NCI-H2107 treated with DMSO at 0.1 percent for 48 hours (cell line): ENCODE measurements around the gene SFMBT2.
"Not testable (repeated sequence)": the region's sequence is repeated elsewhere in the genome, so short reads cannot be mapped to it uniquely, and the experiment has no call there.

ENCODE experiments used
- DNase-seq: peaks from one replicate; lab custom pipeline; 2025; ENCODE audit not compliant: unreplicated experiment; lab: John Stamatoyannopoulos, UW

SFMBT2 gene

GRCh38 chr10:7403620-7404019, 7.2 kb downstream of the SFMBT2 start:
- no peak for DNase-seq

DNA sequence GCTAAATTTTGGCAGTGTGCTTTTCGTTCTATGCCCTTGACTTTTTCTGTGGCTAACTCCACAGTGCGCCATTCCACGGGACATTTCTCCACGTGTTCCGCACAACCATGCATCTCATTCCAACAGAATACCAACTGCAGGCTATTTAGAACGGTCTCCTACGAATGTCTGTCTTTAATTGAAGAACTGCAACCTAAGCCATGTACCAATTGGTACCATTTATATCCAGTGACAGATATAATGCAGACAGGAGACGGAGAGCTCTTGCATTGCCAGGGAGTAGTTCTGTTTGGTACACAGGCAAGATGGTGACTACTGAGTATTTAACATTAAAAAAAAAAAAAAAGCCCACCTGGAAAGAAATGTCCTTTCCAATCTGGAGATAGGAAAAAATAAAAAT, 9.1 kb downstream of the SFMBT2 start:
- no peak for DNase-seq

DNA sequence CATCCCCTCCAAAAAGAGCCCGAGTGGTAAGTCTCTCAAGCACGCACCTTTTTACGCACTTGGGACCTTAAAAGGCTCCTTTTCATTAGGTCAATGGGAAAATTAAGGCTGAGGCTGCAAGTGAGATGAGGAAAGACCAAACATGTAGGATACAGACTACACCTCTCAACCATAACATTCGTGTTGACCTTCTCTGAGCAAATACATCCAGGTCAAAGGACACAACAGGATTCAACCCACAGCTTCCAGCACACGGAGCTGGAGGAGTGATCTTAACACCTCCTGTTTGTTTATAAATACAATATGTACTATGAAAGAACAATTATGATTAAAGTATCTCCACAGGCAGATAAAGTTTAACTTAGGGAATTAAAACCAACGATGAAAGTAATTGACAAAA, 9.7 kb downstream of the SFMBT2 start:
- DNase-seq = no peak

- no peak for DNase-seq
Measured at GRCh38 chr10:7400068-7400715, 10.6 kb downstream of the SFMBT2 start.

DNA sequence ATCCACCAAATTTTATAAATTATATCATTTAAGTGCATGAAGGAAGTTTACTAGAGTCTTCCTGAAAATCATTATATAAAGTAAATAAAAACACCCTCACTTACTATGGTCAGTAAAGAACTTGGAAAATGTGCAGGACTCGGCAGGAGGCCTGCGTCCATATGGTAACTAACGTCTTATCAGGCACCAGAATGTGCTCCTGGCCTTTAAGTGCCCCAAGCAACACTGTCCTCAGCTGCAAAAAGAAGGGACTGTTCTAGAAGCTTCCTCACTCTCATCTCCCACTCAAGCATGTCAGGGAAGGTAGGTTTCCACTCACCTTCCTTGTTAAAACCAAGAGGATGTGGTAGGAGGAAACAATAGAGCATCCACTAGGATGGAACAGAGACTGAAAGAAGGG, 11.3 kb downstream of the SFMBT2 start:
- DNase-seq = no peak

DNA sequence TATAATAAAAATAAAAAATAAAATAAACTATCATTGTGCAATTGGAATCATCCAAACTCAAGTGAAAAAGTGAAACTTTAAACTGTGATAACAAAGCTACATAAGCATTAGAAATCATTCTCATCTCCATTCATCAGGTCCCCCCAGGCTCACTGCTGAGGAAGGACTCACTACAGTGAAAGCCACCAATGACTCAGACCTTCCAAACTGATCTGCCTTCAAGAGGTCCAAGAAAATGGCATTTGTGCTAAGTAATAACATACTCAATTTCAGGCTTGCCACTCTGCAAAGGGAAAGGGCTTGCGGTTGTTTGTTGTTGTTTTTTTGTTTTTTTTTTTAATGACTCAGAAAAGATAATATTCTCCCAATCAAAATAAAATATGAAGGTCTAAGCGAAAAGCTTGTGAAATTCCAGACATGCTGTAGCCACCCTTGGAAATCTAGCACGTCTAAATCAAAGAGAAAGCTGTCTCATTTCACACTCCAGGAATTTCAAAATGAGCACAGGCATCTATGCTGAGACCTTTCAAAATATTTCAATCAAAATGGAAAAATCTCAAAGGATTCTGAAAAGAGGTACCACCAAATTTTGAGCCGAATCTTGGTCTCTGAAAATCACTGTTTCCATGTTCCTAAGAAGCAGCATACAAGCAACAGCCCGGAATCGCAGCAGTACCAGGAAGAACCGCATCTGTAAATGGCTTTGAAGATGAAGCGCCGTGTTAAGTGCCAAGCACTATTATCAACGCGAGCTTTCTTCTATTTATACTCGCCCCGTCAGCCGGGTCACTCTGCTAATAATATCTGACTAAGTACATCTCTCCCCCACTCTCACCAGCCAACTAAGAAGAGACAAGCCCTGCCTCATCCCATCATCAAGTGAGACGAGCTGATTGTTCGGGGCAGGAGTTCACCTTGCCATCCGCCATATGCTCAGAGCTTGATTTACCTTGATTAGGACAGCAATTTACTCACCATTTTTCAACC, 13.5 kb downstream of the SFMBT2 start:
- DNase-seq = no peak

GRCh38 chr10:7392301-7392700, 18.5 kb downstream of the SFMBT2 start:
- DNase-seq = not testable (repeated sequence)

- no peak for DNase-seq
Measured at GRCh38 chr10:7391748-7392147, 19.1 kb downstream of the SFMBT2 start.

GRCh38 chr10:7390689-7391110, 20.1 kb downstream of the SFMBT2 start:
- not testable (repeated sequence) for DNase-seq

DNA sequence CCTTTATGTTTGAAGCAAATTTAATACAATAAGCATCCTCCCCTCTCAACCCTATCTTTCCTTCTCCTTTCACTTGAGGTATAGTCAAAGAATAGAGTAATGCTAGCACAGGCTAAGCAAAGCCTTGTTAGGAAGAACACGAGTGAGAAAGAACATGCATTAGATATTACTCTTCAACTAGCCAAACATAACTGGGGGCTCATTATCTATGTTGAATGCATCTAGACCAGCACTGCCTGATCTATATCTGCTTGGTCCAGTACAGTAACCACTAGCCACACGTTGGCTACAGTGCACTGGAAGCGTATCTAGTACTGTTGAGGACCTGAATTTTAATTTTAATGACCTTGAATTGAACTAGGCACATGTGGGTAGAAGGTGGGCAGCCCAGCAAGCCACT, 21.0 kb downstream of the SFMBT2 start:
- DNase-seq = no peak

- no peak for DNase-seq
Measured at GRCh38 chr10:7389346-7389745, 21.5 kb downstream of the SFMBT2 start.

DNA sequence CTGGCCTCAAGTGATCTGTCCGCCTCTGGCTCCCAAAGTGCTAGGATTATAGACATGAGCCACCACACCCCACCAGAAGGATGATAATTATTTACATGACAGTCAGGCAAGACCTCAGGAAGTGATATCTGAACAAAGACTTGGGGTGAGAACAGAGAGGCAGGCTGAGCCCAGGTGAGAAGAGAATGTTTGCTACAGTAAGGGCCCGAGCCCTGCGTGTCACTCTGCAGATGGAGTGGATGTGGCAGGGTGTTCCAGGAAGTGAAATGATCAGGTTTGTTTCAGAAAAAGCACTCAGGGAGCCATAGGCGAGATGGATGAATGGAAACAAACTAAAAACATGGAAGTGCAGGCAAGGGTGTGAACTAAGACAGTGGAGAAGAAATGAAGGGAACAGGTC, 22.2 kb downstream of the SFMBT2 start:
- no peak for DNase-seq

- DNase-seq = not testable (repeated sequence)
Measured at GRCh38 chr10:7388149-7388548, 22.7 kb downstream of the SFMBT2 start.

DNA sequence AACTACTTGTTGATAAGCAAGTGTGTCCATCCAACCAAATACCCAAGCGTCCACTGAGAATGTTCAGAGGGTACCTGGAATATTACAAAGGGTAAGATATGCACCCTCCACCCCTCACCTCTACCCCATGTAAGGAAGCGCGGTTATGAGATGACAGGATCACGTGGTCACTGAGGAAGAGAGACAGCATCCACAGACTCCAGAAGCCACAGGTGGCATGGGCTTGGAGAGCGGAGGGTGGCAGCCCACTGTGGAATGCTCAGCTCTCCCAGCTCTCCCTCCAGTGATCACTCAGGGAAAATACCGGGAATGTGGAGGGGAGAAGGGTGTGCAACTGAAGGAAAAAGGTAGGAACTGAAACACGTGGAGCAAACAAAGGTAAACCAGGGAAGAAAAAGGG, 25.7 kb downstream of the SFMBT2 start:
- no peak for DNase-seq

- no peak for DNase-seq
Measured at GRCh38 chr10:7383442-7383841, 27.4 kb downstream of the SFMBT2 start.

GRCh38 chr10:7380704-7381241, 30.1 kb downstream of the SFMBT2 start:
- DNase-seq = no peak

DNA sequence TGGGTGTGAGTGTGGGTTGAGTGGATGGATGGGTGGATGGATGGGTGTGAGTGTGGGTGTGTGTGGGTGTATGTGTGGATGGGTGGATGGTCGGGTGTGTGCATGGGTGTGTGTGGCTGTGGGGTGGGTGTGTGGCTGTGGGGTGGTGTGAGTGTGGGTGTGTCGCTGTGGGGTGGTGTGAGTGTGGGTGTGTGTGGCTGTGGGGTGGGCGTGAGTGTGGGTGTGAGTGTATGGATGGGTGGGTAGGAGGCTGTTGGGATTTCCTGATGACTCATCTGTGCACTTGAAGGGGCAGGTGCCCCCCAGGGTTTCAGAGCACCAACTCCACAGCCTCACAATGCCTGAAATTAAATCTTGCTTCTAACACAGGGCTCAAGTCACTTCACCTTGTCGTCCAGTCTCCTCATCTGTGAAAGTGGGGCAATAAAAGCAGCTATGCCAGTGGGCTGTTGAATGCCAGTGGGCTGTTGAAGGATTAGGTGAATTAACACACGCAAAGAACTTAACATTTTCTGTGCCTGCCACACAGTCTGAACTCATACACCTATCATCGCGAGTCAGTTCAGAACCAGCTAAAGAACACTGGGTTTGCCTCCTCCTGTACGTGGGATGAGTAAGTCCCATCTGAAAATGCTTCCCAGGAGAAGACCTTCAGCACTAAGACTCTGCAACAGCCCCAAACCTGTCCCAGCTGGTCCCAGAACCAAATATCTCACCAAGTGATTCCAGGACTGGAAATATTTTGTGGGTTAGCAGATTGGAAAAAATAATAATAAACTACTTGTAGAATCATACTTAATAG, 32.0 kb downstream of the SFMBT2 start:
- DNase-seq = no peak

GRCh38 chr10:7377614-7378248, 33.1 kb downstream of the SFMBT2 start:
- no peak for DNase-seq

DNA sequence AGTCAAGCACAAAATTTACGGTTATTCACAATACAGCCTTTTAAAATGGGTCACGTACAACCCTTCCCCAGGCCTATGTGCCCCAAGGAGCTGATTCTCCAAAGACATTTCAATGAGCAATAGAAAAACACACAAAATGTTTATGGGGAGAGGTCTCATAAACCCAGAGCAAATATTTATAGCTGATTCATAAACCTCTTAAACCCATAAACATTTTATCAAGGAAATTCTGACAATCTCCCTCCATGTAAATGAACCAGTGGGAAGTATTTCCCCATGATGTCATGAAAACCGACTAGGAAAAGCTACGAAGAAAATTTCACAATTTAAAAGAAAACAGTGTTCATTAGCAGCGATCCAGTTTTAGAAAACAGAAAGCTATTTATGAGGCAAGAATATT, 36.0 kb downstream of the SFMBT2 start:
- no peak for DNase-seq

DNA sequence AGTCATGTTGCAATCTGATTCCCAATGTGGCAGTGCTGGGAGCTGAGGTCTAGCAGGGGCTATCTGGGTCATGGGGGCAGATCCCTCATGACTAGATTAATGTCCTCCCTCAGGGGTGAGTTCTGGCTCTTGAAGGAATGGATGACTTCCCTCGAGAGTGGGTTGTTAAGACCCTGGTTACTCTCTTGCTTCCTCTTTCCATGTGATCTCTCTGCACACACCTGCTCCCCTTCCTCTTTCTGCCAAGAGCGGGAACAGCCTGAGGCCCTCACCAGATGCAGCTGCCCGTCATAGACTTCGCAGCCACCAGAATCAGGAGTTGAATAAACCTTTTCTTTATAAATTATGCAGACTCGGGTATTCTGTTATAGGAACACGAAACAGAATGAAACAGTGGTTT, 37.8 kb downstream of the SFMBT2 start:
- DNase-seq = no peak

DNA sequence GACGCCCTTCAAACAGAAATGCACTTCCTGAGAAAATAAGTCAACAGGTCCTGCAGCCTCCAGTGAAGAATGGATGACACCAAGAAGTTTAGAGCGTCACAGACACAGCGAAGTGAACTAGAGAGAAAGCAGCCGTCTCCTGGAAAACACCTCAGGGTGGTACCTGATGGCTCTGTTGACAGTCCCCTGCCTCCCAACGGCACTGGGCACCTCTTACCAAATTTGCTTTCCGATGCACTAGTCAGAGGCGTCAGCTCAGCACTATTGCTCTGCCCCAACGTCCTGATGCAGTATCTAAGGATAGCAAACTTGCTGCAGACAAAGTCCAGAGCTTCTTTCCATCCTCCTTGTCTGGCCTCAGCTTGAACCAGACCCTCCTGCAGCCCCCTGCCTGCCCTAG, 38.3 kb downstream of the SFMBT2 start:
- DNase-seq = no peak
